ENCODE data around the gene RAB39B.
"Not testable (repeated sequence)": the region's sequence is repeated elsewhere in the genome, so short reads cannot be mapped to it uniquely, and the experiment has no call there.

RAB39B gene

GRCh38 chrX:155263854-155264628, at the start of gene RAB39B:
RAB39B (minus strand) TSS chrX:155264491; CDS start chrX:155264288, 203 bp downstream.
- H3K4me1 ChIP-seq, result peaks cover 4 to 16% (median 10%) of the 10 kb centered on the region in 10 experiments; a peak in 12 of 20 replicates
- H3K36me3 ChIP-seq, result peaks cover 0 to 14% (median 6%) of the 10 kb centered on the region in 11 experiments; a peak in 7 of 22 replicates
- H3K9ac ChIP-seq, result peak within 1 kb of the TSS; percentile 53 to 85 (median 78); a peak in 21 of 22 replicates
- no peaks in the 10 kb centered on the region; a peak in 1 of 22 replicates for H3K9me3 ChIP-seq (replicated peaks in 1 of 11)
- peak within 1 kb of the TSS; percentile 46 to 86 (median 76) for H3K4me2 ChIP-seq
- TF ChIP-seq Cebpa-rat (IDR thresholded peaks at IDR 0.05), result peak in 1 of 11 experiments; percentile 46; a peak in 1 of 22 replicates
- H4K20me1 ChIP-seq, result 0 out of 22 replicates have a peak, but pooled peaks cover 0 to 18% (median 0%) of the 10 kb centered on the region in 11 experiments
- peak within 1 kb of the TSS; percentile 56 to 81 (median 71) for H3K4me3 ChIP-seq
- peak within 1 kb of the TSS in 10 of 11 experiments; percentile 51 to 83 (median 77); a peak in 20 of 22 replicates for H3K27ac ChIP-seq
- H3K27me3 ChIP-seq, result peaks cover 0 to 23% (median 8%) of the 10 kb centered on the region in 11 experiments; a peak in 8 of 22 replicates

- H3K4me2 ChIP-seq, result no peak overlapping the region
Observed at GRCh38 chrX:155313766-155314165, 49.5 kb upstream of the RAB39B start.

GRCh38 chrX:155293771-155294170, 29.5 kb upstream of the RAB39B start:
- no peaks in the 10 kb centered on the region for H3K36me3 ChIP-seq
- no peak overlapping the region for H3K4me3 ChIP-seq
- TF ChIP-seq Cebpa-rat (IDR thresholded peaks at IDR 0.05), result no peak
- no peak overlapping the region for H3K9ac ChIP-seq
- H3K27me3 ChIP-seq, result peaks cover 8 to 68% (median 39%) of the 10 kb centered on the region in 11 experiments; a peak in 19 of 22 replicates
- H3K4me1 ChIP-seq, result no peaks in the 10 kb centered on the region
- no peaks in the 10 kb centered on the region for H4K20me1 ChIP-seq
- H3K27ac ChIP-seq, result no peak overlapping the region
- no peaks in the 10 kb centered on the region for H3K9me3 ChIP-seq (replicated peaks in 1 of 11)
- no peak overlapping the region for H3K4me2 ChIP-seq

More at GRCh38 chrX:155313766-155314165, 49.5 kb upstream of the RAB39B start:
- no peaks in the 10 kb centered on the region for H3K36me3 ChIP-seq
- H4K20me1 ChIP-seq, result no peaks in the 10 kb centered on the region
- H3K27me3 ChIP-seq, result peaks cover 23 to 89% (median 67%) of the 10 kb centered on the region in 11 experiments
- H3K9me3 ChIP-seq (replicated peaks in 1 of 11), result peaks cover 26 to 39% (median 34%) of the 10 kb centered on the region in 11 experiments
- H3K9ac ChIP-seq, result no peak overlapping the region
- no peaks in the 10 kb centered on the region for H3K4me1 ChIP-seq
- TF ChIP-seq Cebpa-rat (IDR thresholded peaks at IDR 0.05), result no peak
- no peak overlapping the region for H3K27ac ChIP-seq
- no peak overlapping the region for H3K4me3 ChIP-seq

GRCh38 chrX:155279873-155280272, 15.6 kb upstream of the RAB39B start:
- H3K4me1 ChIP-seq, result no peaks in the 10 kb centered on the region
- no peak for TF ChIP-seq Cebpa-rat (IDR thresholded peaks at IDR 0.05)
- no peak overlapping the region for H3K4me2 ChIP-seq
- H4K20me1 ChIP-seq, result no peaks in the 10 kb centered on the region
- no peak overlapping the region for H3K4me3 ChIP-seq
- peaks cover 0 to 8% (median 0%) of the 10 kb centered on the region in 11 experiments; a peak in 1 of 22 replicates for H3K9me3 ChIP-seq (replicated peaks in 1 of 11)
- H3K27ac ChIP-seq, result no peak overlapping the region
- peaks cover 12 to 94% (median 72%) of the 10 kb centered on the region in 11 experiments; a peak in 21 of 22 replicates for H3K27me3 ChIP-seq
- no peak overlapping the region for H3K9ac ChIP-seq
- H3K36me3 ChIP-seq, result no peaks in the 10 kb centered on the region

GRCh38 chrX:155270969-155271368, 6.7 kb upstream of the RAB39B start:
- H4K20me1 ChIP-seq, result no peaks in the 10 kb centered on the region
- peaks cover 3 to 39% (median 14%) of the 10 kb centered on the region in 11 experiments; a peak in 16 of 22 replicates for H3K27me3 ChIP-seq
- no peaks in the 10 kb centered on the region for H3K36me3 ChIP-seq
- no peaks in the 10 kb centered on the region for H3K4me1 ChIP-seq
- no peak overlapping the region for H3K27ac ChIP-seq
- H3K9me3 ChIP-seq (replicated peaks in 1 of 11), result peaks cover 0 to 24% (median 12%) of the 10 kb centered on the region in 11 experiments; a peak in 16 of 22 replicates
- H3K9ac ChIP-seq, result no peak overlapping the region
- H3K4me3 ChIP-seq, result no peak overlapping the region
- TF ChIP-seq Cebpa-rat (IDR thresholded peaks at IDR 0.05), result no peak
- H3K4me2 ChIP-seq, result no peak overlapping the region

- H3K9ac ChIP-seq, H3K36me3 ChIP-seq, H3K4me1 ChIP-seq, H3K4me2 ChIP-seq, H4K20me1 ChIP-seq, H3K27ac ChIP-seq, H3K4me3 ChIP-seq: not testable (repeated sequence)
- Histone ChIP-seq H3K9me3 (replicated peaks in 1 of 11) (peaks cover 0 to 21% (median 12%) of the 10 kb centered on the region in 11 experiments; a peak in 16 of 22 replicates), H3K27me3 (peaks cover 0 to 10% (median 0%) of the 10 kb centered on the region in 11 experiments; a peak in 7 of 22 replicates)
Observed at GRCh38 chrX:155267995-155268394, 3.7 kb upstream of the RAB39B start.

DNA sequence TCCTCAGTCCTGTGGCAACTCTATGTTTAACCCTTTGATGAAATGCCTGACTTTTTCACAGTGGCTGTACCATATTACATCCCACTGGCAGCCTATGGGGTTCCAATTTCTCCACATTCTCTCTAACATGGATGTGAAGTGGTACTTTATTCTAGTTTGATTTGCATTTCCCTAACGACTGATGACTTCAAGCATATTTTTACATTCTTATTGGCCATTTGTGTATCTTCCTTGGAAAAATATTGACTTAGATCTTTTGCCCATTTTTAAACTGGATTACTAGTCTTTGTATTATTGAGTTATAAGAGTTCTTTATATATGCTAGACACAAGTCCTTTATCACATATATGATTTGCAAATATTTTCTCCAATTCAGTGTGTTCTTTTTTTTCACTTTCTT, 2.1 kb upstream of the RAB39B start:
- Histone ChIP-seq H3K9ac (no peak overlapping the region), H3K9me3 (replicated peaks in 1 of 11) (peaks cover 0 to 13% (median 7%) of the 10 kb centered on the region in 11 experiments; a peak in 14 of 22 replicates), H3K4me2 (no peak overlapping the region), H4K20me1 (0 out of 22 replicates have a peak, but pooled peaks cover 0 to 10% (median 0%) of the 10 kb centered on the region in 11 experiments), H3K4me1 (peaks cover 4 to 16% (median 10%) of the 10 kb centered on the region in 10 experiments; a peak in 12 of 20 replicates), H3K36me3 (no peaks in the 10 kb centered on the region), H3K27me3 (peaks cover 0 to 6% (median 0%) of the 10 kb centered on the region in 11 experiments; a peak in 5 of 22 replicates), H3K4me3 (no peak overlapping the region), H3K27ac (no peak overlapping the region)
- TF ChIP-seq Cebpa-rat (IDR thresholded peaks at IDR 0.05), result no peak

DNA sequence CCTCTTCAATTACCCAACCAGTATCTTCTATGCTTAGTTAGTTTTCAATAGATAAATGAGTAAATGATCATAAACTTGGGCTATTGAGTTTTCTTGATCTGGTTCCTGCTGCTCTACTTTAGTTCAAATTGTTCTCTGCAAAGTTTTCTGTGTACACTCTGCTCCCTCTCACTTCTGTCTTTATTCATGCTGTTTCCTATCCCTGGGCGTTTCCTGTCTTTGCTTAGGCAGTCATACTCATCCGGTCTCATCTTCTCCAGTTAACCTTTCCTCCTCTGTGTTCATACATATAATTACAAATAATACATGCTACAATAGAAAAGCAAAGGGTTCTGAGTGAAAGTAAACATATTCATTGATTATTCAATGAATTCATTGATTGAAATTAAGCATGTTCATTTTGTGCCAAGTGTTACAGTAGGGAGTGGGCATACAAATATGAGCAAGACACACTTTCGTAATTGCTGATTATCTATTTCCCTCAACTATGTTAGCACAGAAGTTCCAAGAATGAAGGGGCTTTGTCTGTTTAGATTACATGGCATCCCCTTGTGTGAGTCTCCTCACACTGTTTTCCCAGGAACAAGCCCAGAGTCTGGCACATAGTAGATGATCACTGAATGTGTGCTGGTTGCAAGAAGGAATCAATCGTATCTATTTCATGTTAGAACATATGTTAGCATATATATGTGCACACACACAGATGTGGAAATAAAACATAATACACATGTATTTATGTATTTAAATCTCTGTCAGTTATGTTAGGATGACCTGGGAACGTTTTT, 1.1 kb downstream of the RAB39B start:
- Histone ChIP-seq H4K20me1 (0 out of 22 replicates have a peak, but pooled peaks cover 0 to 18% (median 0%) of the 10 kb centered on the region in 11 experiments), H3K27me3 (peaks cover 0 to 31% (median 10%) of the 10 kb centered on the region in 11 experiments; a peak in 11 of 22 replicates), H3K4me1 (peaks cover 4 to 16% (median 10%) of the 10 kb centered on the region in 10 experiments; a peak in 12 of 20 replicates), H3K4me3 (peak overlapping the region; percentile 56 to 81 (median 71)), H3K36me3 (peaks cover 0 to 14% (median 6%) of the 10 kb centered on the region in 11 experiments; a peak in 7 of 22 replicates), H3K9me3 (replicated peaks in 1 of 11) (no peaks in the 10 kb centered on the region), H3K4me2 (peak overlapping the region; percentile 46 to 86 (median 76)), H3K27ac (peak overlapping the region in 7 of 11 experiments; percentile 65 to 83 (median 78); a peak in 11 of 22 replicates), H3K9ac (peak overlapping the region in 9 of 11 experiments; percentile 67 to 85 (median 79); a peak in 17 of 22 replicates)
- no peak for TF ChIP-seq Cebpa-rat (IDR thresholded peaks at IDR 0.05)
